GM23248 (cell line): ENCODE measurements around the gene C5orf58. TPM values are rescaled to one million over a fixed set of nuclear protein-coding genes. Genes with fewer than 3 reads are reported as not detected.

ENCODE experiments used
- DNase-seq: peaks from one replicate; pipeline ENCODE4 v3.0.0-alpha.2; 2015
- H2AFZ ChIP-seq: fragments of 200-600 bp; sonication (generic); 2 replicates; pipeline ENCODE4 v1.6.1; 2016; ENCODE audit warnings: antibody characterized with exemption
- H3F3A ChIP-seq: fragments of 200-600 bp; sonication (generic); 2 replicates; pipeline ENCODE4 v1.6.1; 2016; ENCODE audit warnings: mild to moderate bottlenecking, antibody characterized with exemption, mixed run types; ENCODE audit not compliant: insufficient read depth
- H3K27ac ChIP-seq: fragments of 200-600 bp; sonication (generic); 2 replicates; pipeline ENCODE4 v1.5.1; 2016; ENCODE audit warnings: mild to moderate bottlenecking
- H3K27me3 ChIP-seq: fragments of 200-600 bp; sonication (generic); replicated peaks from 2 replicates; pipeline ENCODE4 v1.6.1; 2016; ENCODE audit warnings: mild to moderate bottlenecking; ENCODE audit not compliant: insufficient read depth
- H3K36me3 ChIP-seq: fragments of 200-600 bp; sonication (generic); 2 replicates; pipeline ENCODE4 v1.6.1; 2016; ENCODE audit warnings: low read depth, mild to moderate bottlenecking
- H3K4me1 ChIP-seq: fragments of 200-600 bp; sonication (generic); 2 replicates; pipeline ENCODE4 v1.6.1; 2016; ENCODE audit warnings: mild to moderate bottlenecking; ENCODE audit not compliant: insufficient read depth
- H3K4me2 ChIP-seq: fragments of 200-600 bp; sonication (generic); one replicate; pipeline ENCODE4 v1.6.1; 2016; ENCODE audit warnings: mild to moderate bottlenecking; ENCODE audit not compliant: unreplicated experiment
- H3K4me3 ChIP-seq: fragments of 200-600 bp; sonication (generic); 2 replicates; pipeline ENCODE4 v1.5.1; 2016; ENCODE audit warnings: mild to moderate bottlenecking
- H3K79me2 ChIP-seq: fragments of 200-600 bp; sonication (generic); 2 replicates; pipeline ENCODE4 v1.6.1; 2016; ENCODE audit warnings: mild to moderate bottlenecking; ENCODE audit not compliant: insufficient read depth
- H3K9ac ChIP-seq: fragments of 200-600 bp; sonication (generic); 2 replicates; pipeline ENCODE4 v1.6.1; 2016; ENCODE audit warnings: mild to moderate bottlenecking
- H3K9me2 ChIP-seq: fragments of 200-600 bp; sonication (generic); 2 replicates; pipeline ENCODE4 v1.6.1; 2016; ENCODE audit warnings: mixed run types, mild to moderate bottlenecking, moderate library complexity; ENCODE audit not compliant: insufficient read depth
- H3K9me3 ChIP-seq: fragments of 200-600 bp; sonication (generic); one replicate; pipeline ENCODE4 v1.6.1; 2017; ENCODE audit warnings: low read depth
- H4K20me1 ChIP-seq: fragments of 200-600 bp; sonication (generic); 2 replicates; pipeline ENCODE4 v1.6.0; 2016; ENCODE audit not compliant: insufficient read depth
- EZH2 ChIP-seq: fragments of 200-600 bp; sonication (generic); IDR thresholded peaks from 2 replicates; pipeline ENCODE4 v1.6.1; 2018; ENCODE audit warnings: antibody characterized with exemption, mild to moderate bottlenecking; ENCODE audit not compliant: insufficient read depth, poor library complexity, severe bottlenecking
- EZH2phosphoT487 ChIP-seq: fragments of 200-600 bp; sonication (generic); IDR thresholded peaks from 2 replicates; pipeline ENCODE4 v1.6.1; 2018; ENCODE audit warnings: antibody characterized with exemption, moderate library complexity, mild to moderate bottlenecking, low read depth; ENCODE audit not compliant: insufficient read depth
- WGBS, 2 experiments: methylation state at CpG; one replicate each; pipeline ENCODE4 v1.1.6; 2015 to 2017; ENCODE audit warnings: low lambda C conversion rate in 2 of 2, low coverage in 1 of 2; ENCODE audit errors: missing lambda C conversion rate in 2 of 2; 5-methylcytosine and 5-hydroxymethylcytosine counted together
- in situ Hi-C: fragments of 300-500 bp; cut with MboI; formaldehyde crosslinking; loops from 2 replicates; pipeline ENCODE4 v1.15.0; 2020
- polyA plus RNA-seq: library from polyadenylated mRNA; unstranded; fragments of >200 nt; fragmentation: Nextera tagmentation; extraction: Ambion mirVana; gene quantifications from 2 replicates; pipeline ENCODE4 v1.2.1, GENCODE V29; 2016
- total RNA-seq: library from RNA; depleted of rRNA; stranded (reverse); fragments of >200 nt; shearing (Covaris generic); gene quantifications from 2 replicates; pipeline ENCODE4 v1.2.3, GENCODE V29; 2014

C5orf58 gene
- total and polyA plus RNA-seq, 2 experiments from 2014 or later, result not detected

DNA sequence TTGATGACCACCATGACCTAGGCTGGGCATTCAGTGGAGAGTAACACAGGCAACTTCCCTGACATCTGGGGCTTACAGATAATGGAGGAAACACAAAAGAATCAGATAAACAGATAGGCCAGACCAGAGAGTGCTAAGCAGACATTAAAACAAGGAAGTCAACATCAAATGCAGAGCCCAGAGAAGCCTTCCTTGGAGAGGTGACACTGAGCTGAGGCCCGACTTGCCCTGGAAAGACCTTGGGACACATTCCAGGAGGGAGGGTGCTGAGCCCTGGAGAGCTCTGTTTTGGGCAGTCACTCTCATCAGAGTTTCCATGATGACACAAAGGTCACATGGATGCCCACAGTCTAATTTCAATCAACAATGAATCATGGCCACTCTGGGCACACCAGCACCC, 31.9 kb upstream of the C5orf58 start:
- Histone ChIP-seq H3F3A (no peaks in the 10 kb centered on the region), H3K9me3 (no peaks in the 10 kb centered on the region), H2AFZ (no peak overlapping the region), H3K27ac (no peak overlapping the region), H3K9me2 (no peaks in the 10 kb centered on the region), H4K20me1 (no peaks in the 10 kb centered on the region), H3K4me1 (no peaks in the 10 kb centered on the region), H3K4me3 (no peak overlapping the region), H3K36me3 (no peaks in the 10 kb centered on the region), H3K9ac (no peak overlapping the region), H3K79me2 (no peaks in the 10 kb centered on the region), H3K4me2 (no peak overlapping the region), H3K27me3 (peaks cover 72% of the 10 kb centered on the region)
- WGBS, 2 experiments, result 0% methylated on average over 1 of the region's 1 CpG
- DNase-seq, result peak; percentile 11
- TF ChIP-seq EZH2phosphoT487 (no peak), EZH2 (no peak)
- in situ Hi-C loops, result no loop called here

DNA sequence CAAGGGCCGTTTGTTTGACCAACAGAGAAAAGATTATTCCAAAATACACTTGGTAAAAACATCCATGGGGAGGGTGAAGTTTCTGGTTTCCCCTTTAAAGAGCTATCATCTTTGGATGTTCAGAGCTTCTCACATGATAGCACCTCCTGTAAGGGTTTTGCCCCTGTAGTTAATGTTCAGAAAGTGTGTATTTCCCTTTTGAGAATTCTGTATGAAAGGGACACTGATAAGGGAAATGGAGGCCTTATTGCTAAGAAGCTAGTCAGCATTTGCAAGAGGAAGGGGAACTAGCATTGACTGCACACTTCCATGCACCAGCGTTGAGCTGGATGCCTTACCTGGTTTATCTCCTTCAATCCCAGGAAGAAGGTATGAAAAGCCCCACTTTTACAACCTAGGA, 31.5 kb upstream of the C5orf58 start:
- Histone ChIP-seq H3F3A (no peaks in the 10 kb centered on the region), H3K9ac (no peak overlapping the region), H3K27me3 (peaks cover 71% of the 10 kb centered on the region), H3K4me1 (no peaks in the 10 kb centered on the region), H3K9me2 (no peaks in the 10 kb centered on the region), H3K4me2 (no peak overlapping the region), H3K4me3 (no peak overlapping the region), H3K79me2 (no peaks in the 10 kb centered on the region), H4K20me1 (no peaks in the 10 kb centered on the region), H3K27ac (no peak overlapping the region), H3K9me3 (no peaks in the 10 kb centered on the region), H3K36me3 (no peaks in the 10 kb centered on the region), H2AFZ (no peak overlapping the region)
- no peak for DNase-seq
- in situ Hi-C loops, result no loop called here
- no peak for TF ChIP-seq EZH2phosphoT487
- WGBS, 2 experiments, result 36 to 44% methylated on average over 2 of the region's 2 CpGs

DNA sequence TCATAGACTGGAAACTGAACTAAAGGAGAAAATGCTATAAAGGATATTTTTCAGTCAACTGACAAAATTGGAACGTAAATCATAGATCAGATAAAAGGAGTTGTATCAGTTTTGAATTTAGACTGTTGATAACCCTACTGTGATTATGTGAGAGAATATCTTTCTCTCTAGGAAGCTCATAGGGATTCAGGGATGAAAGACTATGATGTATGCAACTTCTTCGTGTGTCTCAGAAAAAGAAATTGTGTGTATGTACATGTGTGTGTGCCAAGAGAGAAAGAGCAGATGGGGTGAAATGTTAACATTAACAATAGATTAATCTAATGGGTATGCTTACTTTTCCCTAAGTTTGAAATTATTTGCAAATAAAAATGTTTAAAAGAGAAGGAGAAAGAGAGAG, 30.7 kb upstream of the C5orf58 start:
- Histone ChIP-seq H3K4me2 (no peak overlapping the region), H3K27ac (no peak overlapping the region), H3K9me2 (no peaks in the 10 kb centered on the region), H3K27me3 (peaks cover 72% of the 10 kb centered on the region), H3K4me1 (no peaks in the 10 kb centered on the region), H3K36me3 (no peaks in the 10 kb centered on the region), H3K79me2 (no peaks in the 10 kb centered on the region), H2AFZ (no peak overlapping the region), H3K9ac (no peak overlapping the region), H4K20me1 (no peaks in the 10 kb centered on the region), H3F3A (no peaks in the 10 kb centered on the region), H3K4me3 (no peak overlapping the region), H3K9me3 (no peaks in the 10 kb centered on the region)
- TF ChIP-seq EZH2phosphoT487, result no peak
- TF ChIP-seq EZH2, result no peak
- WGBS, 2 experiments, result 49 to 60% methylated on average over 2 of the region's 2 CpGs
- in situ Hi-C loops, result no loop called here
- DNase-seq, result no peak

DNA sequence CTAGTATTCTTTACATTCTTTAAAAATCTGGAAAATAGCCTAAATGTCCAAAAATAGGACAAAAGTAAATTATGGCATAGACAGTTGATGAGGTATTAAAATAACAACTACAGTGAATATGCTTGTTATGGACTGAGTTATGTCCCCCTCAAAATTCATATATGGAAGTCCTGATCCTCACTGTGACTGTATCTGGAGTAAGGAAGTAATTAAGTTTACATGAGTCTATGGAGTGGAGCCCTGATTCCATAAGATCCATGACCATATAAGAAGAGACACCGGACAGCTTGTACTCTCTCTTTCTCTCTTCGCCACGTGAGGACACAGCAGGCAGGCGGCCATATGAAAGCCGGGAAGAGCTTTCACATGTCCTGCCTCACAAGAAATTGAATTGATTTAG, 28.6 kb upstream of the C5orf58 start:
- in situ Hi-C loops, result no loop called here

DNA sequence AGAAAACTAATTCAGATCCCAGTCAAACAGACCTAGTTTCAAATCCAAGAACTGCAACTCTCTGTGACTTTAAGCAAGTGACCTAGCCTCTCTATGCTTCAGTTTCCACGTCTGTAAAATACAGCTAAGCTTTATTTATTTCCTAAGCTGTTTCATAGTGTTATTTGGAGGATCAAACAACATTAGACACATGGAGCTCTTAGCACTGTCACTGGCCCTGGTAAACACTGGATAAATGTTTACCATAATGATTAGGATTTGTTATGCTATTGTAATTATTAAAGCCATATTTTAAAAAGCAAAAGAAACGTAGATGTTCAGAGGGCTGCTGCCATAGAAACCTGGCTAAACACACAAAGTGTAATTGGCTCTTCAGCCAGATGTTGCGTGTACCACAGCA, 26.6 kb upstream of the C5orf58 start:
- no peaks in the 10 kb centered on the region for H3K9me2 ChIP-seq
- H3K79me2 ChIP-seq, result no peaks in the 10 kb centered on the region
- H3K36me3 ChIP-seq, result no peaks in the 10 kb centered on the region
- no peak for TF ChIP-seq EZH2
- no peak for TF ChIP-seq EZH2phosphoT487
- no peak for DNase-seq
- no peak overlapping the region for H3K4me3 ChIP-seq
- H3K27ac ChIP-seq, result no peak overlapping the region
- H3K27me3 ChIP-seq, result peaks cover 82% of the 10 kb centered on the region
- H3K4me1 ChIP-seq, result no peaks in the 10 kb centered on the region
- no peak overlapping the region for H3K4me2 ChIP-seq
- no peak overlapping the region for H2AFZ ChIP-seq
- H3K9me3 ChIP-seq, result no peaks in the 10 kb centered on the region
- H3K9ac ChIP-seq, result no peak overlapping the region
- H4K20me1 ChIP-seq, result no peaks in the 10 kb centered on the region
- 48% methylated on average over 3 of the region's 3 CpGs for WGBS, 2 experiments
- in situ Hi-C loops, result no loop called here
- H3F3A ChIP-seq, result no peaks in the 10 kb centered on the region

More for the DNA sequence above, 28.6 kb upstream of the C5orf58 start:
- 65 to 70% methylated on average over 5 of the region's 5 CpGs for WGBS, 2 experiments
- Histone ChIP-seq H3K4me2 (no peak overlapping the region), H3K27ac (no peak overlapping the region), H2AFZ (no peak overlapping the region), H3F3A (no peaks in the 10 kb centered on the region), H3K9me3 (no peaks in the 10 kb centered on the region), H3K79me2 (no peaks in the 10 kb centered on the region), H3K9me2 (no peaks in the 10 kb centered on the region), H4K20me1 (no peaks in the 10 kb centered on the region), H3K27me3 (peaks cover 69% of the 10 kb centered on the region), H3K9ac (no peak overlapping the region), H3K4me3 (no peak overlapping the region), H3K36me3 (no peaks in the 10 kb centered on the region), H3K4me1 (no peaks in the 10 kb centered on the region)
- no peak for DNase-seq
- TF ChIP-seq EZH2, result no peak
- TF ChIP-seq EZH2phosphoT487, result no peak
